Esophagus muscularis mucosa (tissue), 3 donors: ENCODE data around the gene C1orf35.

Source experiments
- CTCF ChIP-seq, 3 experiments: fragments of 200-600 bp in 2 of 3; fragments of 450-650 bp in 1 of 3; sonication (generic) in 2 of 3; IDR thresholded peaks; one replicate each; pipeline ENCODE4 v1.5.1; 2017 to 2019; ENCODE audit warnings: antibody characterized with exemption in 3 of 3, mild to moderate bottlenecking in 2 of 3, moderate library complexity in 1 of 3
- POLR2AphosphoS5 ChIP-seq, 2 donors: sonication (generic); formaldehyde crosslinking; IDR thresholded peaks; one replicate each; pipeline ENCODE4 v1.6.1; 2017; ENCODE audit warnings: antibody characterized with exemption in 2 of 2

GRCh38 chr1:228094432-228095016, 8.6 kb downstream of the C1orf35 start:
- TF ChIP-seq CTCF (IDR thresholded peaks at IDR 0.05): no peak
- TF ChIP-seq POLR2AphosphoS5 (IDR thresholded peaks at IDR 0.05): no peak
